ENCODE measurements around the gene ZDHHC14. TPM values are rescaled to one million over a fixed set of nuclear protein-coding genes. Genes with fewer than 3 reads are reported as not detected.

ZDHHC14 gene
- total and polyA plus RNA-seq, 5 donors: 10.6 to 22.1 (median 20.2) TPM

- ATAC-seq: no peak
- intact Hi-C loops (cut with DNase I): no loop called here
Observed at GRCh38 chr6:157723376-157723775, 342.4 kb downstream of the ZDHHC14 start.

GRCh38 chr6:157724138-157724820 lies 343.3 kb downstream of the ZDHHC14 start:
- H3K27me3 ChIP-seq (ENCODE audit: control insufficient read depth, insufficient read depth): no peaks in the 10 kb centered on the region

More at GRCh38 chr6:157723376-157723775, 342.4 kb downstream of the ZDHHC14 start:
- H3K27ac ChIP-seq (ENCODE audit: low read length): no peak overlapping the region
- no peak overlapping the region for H3K4me3 ChIP-seq (ENCODE audit: low read length)
- H3K27me3 ChIP-seq (ENCODE audit: control insufficient read depth, insufficient read depth): no peaks in the 10 kb centered on the region
- no peaks in the 10 kb centered on the region for H3K9me3 ChIP-seq (ENCODE audit: control insufficient read depth, low read length)
- DNase-seq: no peak
- H3K4me1 ChIP-seq (ENCODE audit: control insufficient read depth, insufficient read depth, low read length): peaks cover 6% of the 10 kb centered on the region
- WGBS: 71% methylated on average over 4 of the region's 4 CpGs

GRCh38 chr6:157724960-157725741 lies 344.2 kb downstream of the ZDHHC14 start:
- WGBS: 84% methylated on average over 10 of the region's 10 CpGs
- intact Hi-C loops (cut with DNase I): no loop called here
- Histone ChIP-seq H3K4me1 (ENCODE audit: control insufficient read depth, insufficient read depth, low read length) (no peaks in the 10 kb centered on the region), H3K27me3 (ENCODE audit: control insufficient read depth, insufficient read depth) (no peaks in the 10 kb centered on the region), H3K4me3 (ENCODE audit: low read length) (no peak overlapping the region), H3K27ac (ENCODE audit: low read length) (no peak overlapping the region), H3K9me3 (ENCODE audit: control insufficient read depth, low read length) (no peaks in the 10 kb centered on the region)
- peak; percentile 17 to 75 for ATAC-seq
- DNase-seq: peak; percentile 54 to 78 (median 69)

More at GRCh38 chr6:157724138-157724820, 343.3 kb downstream of the ZDHHC14 start:
- no peak overlapping the region for H3K4me3 ChIP-seq (ENCODE audit: low read length)
- ATAC-seq (no peak), DNase-seq (no peak)
- intact Hi-C loops (cut with DNase I): no loop called here
- no peaks in the 10 kb centered on the region for H3K9me3 ChIP-seq (ENCODE audit: control insufficient read depth, low read length)
- WGBS: 90% methylated on average over 5 of the region's 5 CpGs
- no peak overlapping the region for H3K27ac ChIP-seq (ENCODE audit: low read length)
- H3K4me1 ChIP-seq (ENCODE audit: control insufficient read depth, insufficient read depth, low read length): peaks cover 2% of the 10 kb centered on the region

GRCh38 chr6:157725836-157726235 lies 344.8 kb downstream of the ZDHHC14 start:
- DNase-seq (peak in 1 of 3 donors; percentile 32), ATAC-seq (peak in 1 of 2 donors; percentile 8)
- 94% methylated on average over 7 of the region's 7 CpGs for WGBS
- H3K27me3 ChIP-seq (ENCODE audit: control insufficient read depth, insufficient read depth): no peaks in the 10 kb centered on the region
- no peaks in the 10 kb centered on the region for H3K9me3 ChIP-seq (ENCODE audit: control insufficient read depth, low read length)
- H3K4me3 ChIP-seq (ENCODE audit: low read length): no peak overlapping the region
- intact Hi-C loops (cut with DNase I): no loop called here
- no peaks in the 10 kb centered on the region for H3K4me1 ChIP-seq (ENCODE audit: control insufficient read depth, insufficient read depth, low read length)
- peak overlapping the region; percentile 17 for H3K27ac ChIP-seq (ENCODE audit: low read length)

GRCh38 chr6:157726892-157727628 lies 346.1 kb downstream of the ZDHHC14 start:
- peak; percentile 78 to 93 (median 88) for DNase-seq
- peak overlapping the region; percentile 54 for H3K27ac ChIP-seq (ENCODE audit: low read length)
- peak; percentile 84 to 90 for ATAC-seq
- intact Hi-C loops (cut with DNase I): no loop called here
- H3K4me3 ChIP-seq (ENCODE audit: low read length): no peak overlapping the region
- H3K9me3 ChIP-seq (ENCODE audit: control insufficient read depth, low read length): no peaks in the 10 kb centered on the region
- no peaks in the 10 kb centered on the region for H3K27me3 ChIP-seq (ENCODE audit: control insufficient read depth, insufficient read depth)
- 43% methylated on average over 7 of the region's 7 CpGs for WGBS
- H3K4me1 ChIP-seq (ENCODE audit: control insufficient read depth, insufficient read depth, low read length): no peaks in the 10 kb centered on the region

Small RNA genes within 50 kb of the gene (microRNA-seq; reads per million reads assigned to microRNA genes)
- 0 reads per million in 2 donors for gene MIR3692

Other genes with a start within 250 kb of the ZDHHC14 start
- 10 to 100 TPM; 11.5 to 14.8 (median 13.8) TPM for gene TMEM242, start 57.7 kb upstream of the ZDHHC14 start, total RNA-seq
- 12.3 TPM for gene TMEM242, start 57.7 kb upstream of the ZDHHC14 start, polyA plus RNA-seq

Measured in right cardiac atrium (tissue), 5 donors.